GM12892 (cell line): Measurements from ENCODE around the gene AADACL2.

Source experiments
- POLR2A ChIP-seq: IDR thresholded peaks from 2 replicates; pipeline ENCODE4 v1.6.1; 2011; ENCODE audit warnings: low read depth, low read length, control low read depth
- POLR2AphosphoS5 ChIP-seq: IDR thresholded peaks from 2 replicates; pipeline ENCODE4 v1.6.1; 2011; ENCODE audit warnings: low read depth, low read length, control low read depth
- TAF1 ChIP-seq: IDR thresholded peaks from 2 replicates; pipeline ENCODE4 v1.6.1; 2011; ENCODE audit warnings: low read depth, mild to moderate bottlenecking, control low read depth, low read length, borderline replicate concordance

DNA sequence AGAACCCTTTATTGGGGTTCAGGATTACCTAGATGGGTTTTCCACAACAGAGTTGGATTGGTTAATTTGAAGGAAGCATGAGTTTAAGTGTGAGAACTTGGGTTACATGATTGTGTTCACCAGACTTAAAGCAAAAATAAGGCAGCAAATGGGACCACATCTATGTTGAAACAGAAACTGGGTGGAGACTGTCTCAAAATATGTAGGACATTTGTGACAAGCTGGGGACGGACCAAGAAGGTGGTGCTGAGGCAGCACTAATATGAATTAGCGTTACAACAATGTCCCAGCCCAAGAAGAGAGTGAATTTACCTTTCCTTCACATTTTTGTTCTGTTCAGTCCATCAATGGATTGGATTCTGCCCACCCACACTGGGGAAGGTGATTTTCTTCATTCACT lies 866 bp upstream of the AADACL2 start:
- TF ChIP-seq POLR2AphosphoS5 = no peak
- no peak for TF ChIP-seq POLR2A
- no peak for TF ChIP-seq TAF1
